ENCODE results near the gene INTS3.

- TF ChIP-seq CTCF (IDR thresholded peaks at IDR 0.05) (no peak), EZH2phosphoT487 (IDR thresholded peaks at IDR 0.05) (no peak), EZH2 (IDR thresholded peaks at IDR 0.05) (no peak)
Measured at GRCh38 chr1:153779781-153780541, 52.1 kb downstream of the INTS3 start.

All from neural progenitor cell (in vitro differentiated cells).